ENCODE results near the gene RUSF1.
A peak's percentile ranks its signal among the peaks of the same experiment; 100 is the strongest.

RUSF1 gene

DNA sequence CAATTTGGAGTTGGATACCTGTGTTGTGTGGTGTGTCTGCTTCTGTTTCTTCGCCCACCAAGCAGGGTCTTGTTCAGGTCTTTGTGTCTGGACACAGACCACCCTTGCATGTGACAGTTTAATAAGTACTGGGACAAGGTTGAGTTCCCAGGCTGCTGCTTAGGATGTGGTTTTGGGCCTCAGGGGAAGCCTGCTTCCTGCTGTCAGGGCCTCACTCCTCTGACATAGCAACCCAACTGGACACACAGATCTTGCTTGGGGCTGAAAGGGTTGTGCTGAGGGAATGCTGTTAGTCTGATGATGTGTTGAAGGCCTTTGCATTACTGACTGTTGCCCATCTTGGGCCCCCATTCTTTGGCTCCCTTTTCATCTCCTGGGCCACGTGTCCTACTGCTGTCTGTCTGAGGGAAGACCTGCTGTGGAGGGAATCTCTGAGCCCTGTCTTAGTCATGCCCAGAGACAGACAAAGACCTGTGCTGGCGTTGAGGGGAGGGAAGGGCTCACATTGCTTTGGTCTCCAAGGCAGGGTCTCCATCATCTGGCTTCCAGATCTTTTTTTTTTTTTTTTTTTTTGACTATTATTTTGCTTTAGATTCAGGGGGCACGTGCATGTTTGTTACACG, 40.9 kb downstream of the RUSF1 start:
- no peak for DNase-seq

DNA sequence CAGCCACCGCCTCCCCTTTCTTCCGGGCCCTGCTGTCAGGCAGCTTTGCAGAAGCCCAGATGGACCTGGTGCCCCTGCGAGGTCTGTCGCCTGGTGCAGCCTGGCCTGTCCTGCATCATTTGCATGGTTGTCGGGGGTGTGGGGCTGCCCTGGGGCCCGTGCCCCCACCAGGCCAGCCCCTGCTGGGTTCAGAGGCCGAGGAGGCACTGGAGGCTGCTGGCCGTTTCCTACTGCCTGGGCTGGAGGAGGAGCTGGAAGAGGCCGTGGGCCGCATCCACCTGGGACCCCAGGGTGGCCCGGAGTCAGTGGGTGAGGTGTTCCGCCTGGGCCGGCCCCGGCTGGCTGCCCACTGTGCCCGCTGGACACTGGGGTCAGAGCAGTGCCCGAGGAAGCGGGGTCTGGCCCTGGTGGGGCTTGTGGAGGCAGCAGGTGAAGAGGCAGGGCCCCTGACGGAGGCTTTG, 41.8 kb downstream of the RUSF1 start:
- DNase-seq: no peak

DNA sequence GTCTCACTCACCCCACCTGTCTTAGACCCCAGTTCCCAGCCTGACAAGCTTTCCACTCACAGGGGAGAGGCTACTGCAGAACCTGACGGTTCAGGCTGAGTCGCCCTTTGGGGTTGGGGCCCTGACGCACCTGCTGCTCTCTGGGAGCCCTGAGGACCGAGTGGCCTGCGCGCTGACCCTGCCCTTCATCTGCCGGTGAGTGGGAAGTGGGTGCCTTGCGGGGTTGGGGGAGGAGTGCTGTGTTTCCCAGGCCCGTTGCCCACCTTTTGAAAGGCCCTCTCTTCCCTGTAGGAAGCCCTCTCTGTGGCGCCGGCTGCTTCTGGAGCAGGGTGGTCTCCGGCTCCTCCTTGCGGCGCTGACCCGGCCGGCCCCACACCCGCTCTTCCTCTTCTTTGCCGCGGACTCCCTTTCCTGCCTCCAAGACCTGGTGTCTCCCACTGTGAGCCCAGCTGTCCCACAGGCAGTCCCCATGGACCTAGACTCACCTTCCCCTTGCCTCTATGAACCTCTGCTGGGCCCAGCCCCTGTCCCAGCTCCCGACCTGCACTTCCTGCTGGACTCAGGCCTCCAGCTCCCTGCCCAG, 42.3 kb downstream of the RUSF1 start:
- no peak for DNase-seq

DNA sequence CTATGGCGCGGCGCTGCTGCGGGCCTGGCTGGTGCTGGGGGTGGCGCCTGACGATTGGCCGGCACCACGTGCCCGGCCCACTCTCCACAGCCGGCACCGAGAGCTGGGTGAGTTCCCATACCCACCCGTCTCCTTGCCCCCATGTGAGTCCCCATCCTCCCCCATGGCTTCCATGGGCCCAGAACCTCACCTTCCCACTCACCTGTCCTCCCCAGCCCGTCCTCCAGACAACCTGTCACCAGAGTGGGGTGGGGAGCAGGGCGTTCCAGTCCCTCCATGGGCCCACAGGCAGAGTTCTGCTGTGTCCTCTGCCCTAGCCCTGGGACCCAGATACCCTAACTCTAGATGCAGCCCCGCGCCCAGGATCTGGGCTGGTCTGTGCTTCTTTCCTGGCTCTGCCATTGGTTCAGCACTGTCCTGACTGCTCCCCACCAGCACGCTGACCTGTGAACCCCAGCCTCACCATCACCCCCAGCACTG, 43.4 kb downstream of the RUSF1 start:
- no peak for DNase-seq

DNA sequence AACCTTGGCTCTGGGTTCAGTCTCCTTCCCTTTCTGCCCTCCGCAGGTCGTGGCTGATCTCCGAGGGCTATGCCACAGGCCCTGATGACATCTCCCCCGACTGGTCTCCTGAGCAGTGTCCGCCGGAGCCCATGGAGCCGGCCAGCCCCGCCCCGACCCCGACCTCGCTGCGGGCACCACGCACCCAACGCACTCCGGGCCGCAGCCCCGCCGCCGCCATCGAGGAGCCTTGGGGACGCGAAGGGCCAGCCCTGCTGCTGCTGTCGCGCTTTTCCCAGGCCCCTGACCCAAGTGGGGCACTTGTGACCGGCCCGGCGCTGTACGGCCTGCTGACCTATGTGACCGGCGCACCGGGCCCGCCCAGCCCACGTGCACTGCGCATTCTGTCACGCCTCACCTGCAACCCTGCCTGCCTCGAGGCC, 43.8 kb downstream of the RUSF1 start:
- DNase-seq: no peak

DNA sequence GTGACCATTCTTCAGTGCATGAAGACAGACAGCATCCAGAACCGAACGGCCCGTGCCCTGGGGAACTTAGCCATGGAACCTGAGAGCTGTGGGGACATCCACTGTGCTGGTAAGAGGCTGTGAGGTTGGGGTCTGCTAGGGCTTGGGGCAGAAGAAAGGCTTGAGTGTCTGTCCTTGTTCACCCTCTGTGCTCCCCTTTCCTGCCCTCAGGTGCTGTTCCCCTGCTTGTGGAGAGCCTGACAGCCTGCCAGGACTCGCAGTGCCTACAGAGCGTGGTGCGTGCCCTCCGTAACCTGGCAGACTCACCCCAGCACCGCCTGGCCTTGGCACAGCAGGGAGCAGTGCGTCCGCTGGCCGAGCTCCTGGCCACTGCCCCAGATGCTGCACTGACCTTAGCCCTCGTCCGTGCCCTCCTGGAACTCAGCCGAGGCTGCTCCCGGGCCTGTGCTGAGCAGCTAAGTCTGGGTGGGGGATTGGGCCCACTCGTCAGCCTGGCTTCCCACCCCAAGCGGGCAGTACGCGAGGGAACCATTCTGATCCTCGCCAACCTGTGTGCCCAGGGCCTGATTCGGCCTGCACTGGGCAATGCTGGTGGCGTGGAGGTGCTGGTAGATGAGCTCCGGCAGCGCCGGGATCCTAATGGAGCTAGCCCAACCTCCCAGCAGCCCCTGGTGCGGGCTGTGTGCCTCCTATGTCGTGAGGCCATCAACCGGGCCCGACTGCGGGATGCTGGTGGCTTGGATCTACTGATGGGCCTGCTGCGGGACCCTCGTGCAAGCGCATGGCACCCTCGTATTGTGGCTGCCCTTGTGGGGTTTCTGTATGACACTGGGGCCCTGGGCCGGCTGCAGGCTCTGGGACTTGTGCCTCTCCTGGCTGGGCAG, 46.0 kb downstream of the RUSF1 start:
- no peak for DNase-seq

DNA sequence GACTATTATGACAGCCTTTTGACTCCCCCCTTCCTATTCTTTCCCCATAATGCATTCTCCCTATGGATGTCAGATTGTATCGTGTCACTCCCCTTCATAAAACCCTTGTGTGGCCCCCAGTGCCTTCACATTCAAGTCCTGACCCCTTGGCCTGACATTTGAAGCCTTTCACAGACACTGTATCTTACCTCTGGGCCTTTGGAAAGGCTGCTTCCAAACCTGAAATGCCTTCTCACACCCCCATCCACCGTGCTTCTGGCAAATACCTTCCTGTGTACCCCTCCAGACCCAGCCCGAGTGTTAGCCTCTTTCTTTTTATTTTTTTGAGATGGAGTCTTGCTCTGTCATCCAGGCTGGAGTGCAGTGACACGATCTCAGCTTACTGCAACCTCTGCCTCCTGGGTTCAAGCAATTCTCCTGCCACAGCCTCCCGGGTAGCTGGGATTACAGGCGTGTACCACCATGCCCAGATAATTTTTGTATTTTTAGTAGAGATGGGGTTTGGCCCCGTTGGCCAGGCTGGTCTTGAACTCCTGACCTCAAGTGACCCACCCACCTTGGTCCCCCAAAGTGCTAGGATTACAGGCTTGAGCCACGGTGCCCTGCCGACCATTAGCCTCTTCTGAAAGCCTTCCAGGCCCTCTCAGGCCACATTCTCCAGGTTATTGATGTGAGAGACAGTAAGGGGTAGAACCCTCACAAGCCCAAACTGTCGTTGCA, 46.8 kb downstream of the RUSF1 start:
- DNase-seq: no peak

DNA sequence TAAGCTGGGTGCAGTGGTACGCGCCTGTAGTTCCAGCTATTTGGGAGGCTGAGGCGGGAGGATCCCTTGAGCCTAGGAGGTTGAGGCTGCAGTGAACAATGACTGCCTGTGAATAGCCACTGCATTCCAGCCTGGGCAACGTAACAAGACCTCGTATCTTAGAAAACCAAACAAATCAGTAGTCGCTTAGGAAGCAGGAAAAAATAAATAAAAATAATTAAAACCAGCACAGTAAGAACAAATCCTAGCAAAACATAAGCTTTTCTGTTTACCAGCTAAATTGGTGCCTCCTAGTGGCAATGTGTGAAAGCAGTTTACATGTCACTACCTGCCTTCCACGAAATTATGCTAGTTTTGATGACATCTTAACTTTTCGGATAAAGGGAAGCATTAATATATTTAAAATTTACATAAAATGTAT, 47.6 kb downstream of the RUSF1 start:
- peak in 1 of 2 experiments; percentile 52 for DNase-seq

DNA sequence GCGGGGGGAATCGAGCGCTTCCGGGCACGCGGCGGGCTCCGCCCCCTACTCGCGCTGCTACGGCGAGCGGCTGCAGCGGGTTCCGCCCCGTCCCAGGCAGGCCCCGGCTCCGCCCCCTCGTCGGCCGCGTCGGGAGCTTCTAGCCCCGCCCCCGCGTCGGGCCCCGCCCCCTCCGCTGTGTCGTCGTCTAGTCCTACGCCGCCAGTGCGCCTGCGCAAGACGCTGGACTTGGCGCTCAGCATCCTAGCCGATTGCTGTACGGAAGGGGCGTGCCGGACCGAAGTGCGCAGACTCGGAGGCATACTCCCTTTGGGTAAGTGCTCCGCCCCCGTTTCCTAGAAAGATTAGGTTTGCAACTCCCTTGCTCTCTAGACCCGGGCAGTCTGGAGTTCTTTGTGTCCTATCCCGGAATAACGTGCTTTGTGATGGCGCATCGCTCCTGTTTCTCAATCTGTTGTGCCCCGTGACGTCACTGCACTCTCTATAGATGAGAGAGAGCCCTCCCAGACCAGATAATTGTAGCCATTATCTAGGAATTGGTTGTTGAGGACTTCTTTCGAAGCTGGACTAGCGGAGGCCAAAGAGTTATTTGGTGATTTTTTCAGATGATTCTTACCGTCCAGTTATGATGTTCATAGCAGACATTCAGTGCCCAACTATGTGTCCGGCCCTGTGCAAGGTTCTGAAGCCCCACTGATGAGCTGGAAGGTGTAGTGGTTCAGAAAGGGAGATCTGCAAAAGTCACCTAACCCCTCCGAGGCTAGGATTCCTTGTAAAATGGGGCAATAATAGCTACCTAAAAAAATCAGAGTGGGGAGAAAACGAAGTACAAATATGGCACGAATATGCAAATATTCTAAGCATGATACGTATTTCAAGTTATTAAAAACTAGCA, 48.3 kb downstream of the RUSF1 start:
- peak; percentile 97 for DNase-seq

DNA sequence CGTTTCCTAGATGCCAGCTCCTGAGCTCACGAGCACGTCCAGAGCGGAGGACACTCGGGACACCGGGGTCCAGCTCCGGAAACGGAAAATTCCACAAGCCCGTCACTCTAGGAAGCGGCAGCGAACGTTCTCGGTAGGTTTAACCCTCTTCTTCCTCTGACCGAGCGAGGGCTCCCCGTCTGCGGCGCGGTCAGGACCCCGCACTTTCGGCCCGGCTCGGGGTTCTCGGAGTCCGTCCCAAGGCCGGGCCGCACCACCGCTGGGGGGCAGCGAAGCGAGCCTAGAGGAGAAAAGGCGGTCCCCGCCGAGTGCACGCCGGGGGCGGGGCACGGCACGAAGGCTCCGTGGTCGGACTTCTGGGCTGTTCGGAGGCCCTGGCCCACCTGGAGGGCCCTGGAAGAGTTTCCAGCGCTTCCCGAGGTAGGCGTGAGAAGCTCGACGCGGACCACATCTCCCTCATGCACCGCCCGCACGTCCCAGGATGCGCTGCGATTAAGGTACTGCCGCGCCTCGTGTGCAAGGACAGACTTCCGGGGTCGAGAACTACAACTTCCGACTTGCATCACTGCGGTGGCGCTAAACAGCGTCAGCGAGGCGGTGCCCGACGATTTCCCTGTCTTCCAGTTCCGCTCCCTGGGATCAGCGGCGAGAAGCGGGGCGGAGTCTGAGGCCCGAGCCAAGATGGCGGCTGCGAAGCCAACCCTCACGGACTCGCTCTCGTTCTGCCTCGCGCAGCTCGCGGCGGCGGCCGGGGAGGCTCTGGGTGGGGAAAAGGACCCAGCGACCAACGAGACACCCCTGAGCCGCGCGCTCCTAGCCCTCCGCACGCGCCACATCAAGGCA, 49.1 kb downstream of the RUSF1 start, which contains the start of gene ARMC5:
ARMC5 (plus strand) TSS at position 658 of the 843 bp plus-strand sequence; CDS start at position 682, 24 bp downstream.
- DNase-seq: peak; percentile 90 to 95

DNA sequence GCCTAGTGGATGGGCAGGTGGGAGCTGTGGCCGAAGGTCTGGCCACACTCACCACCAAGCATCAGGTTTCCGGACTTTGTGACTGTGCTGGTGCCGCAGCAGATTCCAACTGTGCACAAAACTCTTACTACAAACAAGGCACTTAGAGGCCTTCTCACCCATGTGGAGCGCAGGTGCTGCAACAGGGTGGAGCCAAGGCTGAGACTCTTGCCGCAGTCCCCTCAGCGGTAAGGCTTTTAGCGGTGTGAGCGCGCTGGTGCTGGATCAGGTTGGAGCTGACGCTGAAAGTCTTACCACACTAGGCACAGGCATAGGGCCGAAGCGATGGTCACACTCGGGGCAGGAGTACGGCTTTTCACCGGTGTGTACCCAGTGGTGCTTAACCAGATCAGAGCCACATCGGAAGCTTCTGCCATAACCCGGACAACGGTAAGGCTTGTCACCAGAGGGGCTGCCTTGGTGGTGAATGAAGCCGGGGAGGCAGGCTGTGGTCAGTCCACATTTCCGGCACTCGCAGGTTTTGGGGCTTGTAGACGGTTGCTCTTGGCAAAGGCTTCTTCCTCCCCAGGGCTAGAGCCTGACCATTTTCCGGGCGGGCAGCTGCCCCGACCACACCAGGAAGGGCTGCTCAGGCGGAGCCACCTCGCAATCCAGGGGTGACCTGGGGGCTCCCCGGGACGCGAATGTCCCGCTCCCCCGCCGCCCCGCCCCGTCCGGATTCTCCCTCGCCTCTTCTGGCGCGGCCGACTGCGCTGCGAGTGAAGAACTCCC, 49.9 kb downstream of the RUSF1 start:
- peak in 1 of 2 experiments; percentile 44 for DNase-seq

DNA sequence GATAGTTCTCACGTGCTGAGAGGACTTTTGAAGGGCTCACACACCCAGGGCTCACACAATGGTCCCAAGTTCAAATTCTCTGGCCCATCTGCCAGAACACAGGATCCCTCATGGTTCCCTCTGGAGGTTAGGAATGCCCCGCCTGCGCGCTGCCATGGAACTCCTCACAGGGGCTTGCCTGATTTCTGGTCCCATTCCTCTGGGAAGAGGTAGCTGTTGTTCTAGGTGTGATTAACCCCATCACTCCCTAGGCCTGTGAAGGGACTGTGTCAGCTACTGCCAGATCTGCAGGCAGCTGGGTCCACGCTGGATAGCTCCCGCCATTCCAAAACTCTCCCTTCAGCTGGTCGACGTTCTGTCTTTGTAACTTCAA, 51.2 kb downstream of the RUSF1 start:
- DNase-seq: no peak

DNA sequence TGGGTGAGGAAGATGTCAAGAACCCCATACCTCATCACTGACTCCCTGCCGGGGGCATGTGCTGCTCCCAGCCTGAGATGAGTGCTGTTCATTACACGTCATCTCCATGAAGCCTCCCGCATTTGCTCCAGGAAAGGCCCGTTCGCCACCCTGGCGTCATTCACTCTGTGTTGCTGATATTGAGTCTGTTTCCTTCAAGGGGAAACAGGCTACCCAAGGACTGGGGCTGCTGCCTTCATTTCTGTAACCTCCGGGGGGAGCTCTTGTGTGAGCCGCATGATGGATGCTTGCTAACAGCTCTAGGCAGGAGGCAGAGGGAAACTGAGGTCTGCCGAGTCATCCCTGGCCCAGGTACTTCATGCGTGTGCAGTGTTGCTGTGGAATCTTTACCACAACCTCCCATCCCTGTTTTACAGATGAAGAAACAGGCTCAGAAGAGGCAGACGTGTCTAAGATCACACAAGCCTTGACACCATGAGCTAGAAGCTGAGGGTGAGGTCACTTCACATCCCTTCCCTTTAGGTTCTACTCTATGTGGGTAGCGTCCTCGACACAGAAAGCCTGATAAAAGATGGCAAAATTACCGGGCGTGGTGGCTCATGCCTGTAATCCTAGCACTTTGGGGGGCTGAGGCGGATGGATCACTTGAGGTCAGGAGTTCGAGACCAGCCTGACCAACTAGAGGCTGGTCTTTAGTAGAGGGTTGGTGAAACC, 52.4 kb downstream of the RUSF1 start:
- DNase-seq: no peak

DNA sequence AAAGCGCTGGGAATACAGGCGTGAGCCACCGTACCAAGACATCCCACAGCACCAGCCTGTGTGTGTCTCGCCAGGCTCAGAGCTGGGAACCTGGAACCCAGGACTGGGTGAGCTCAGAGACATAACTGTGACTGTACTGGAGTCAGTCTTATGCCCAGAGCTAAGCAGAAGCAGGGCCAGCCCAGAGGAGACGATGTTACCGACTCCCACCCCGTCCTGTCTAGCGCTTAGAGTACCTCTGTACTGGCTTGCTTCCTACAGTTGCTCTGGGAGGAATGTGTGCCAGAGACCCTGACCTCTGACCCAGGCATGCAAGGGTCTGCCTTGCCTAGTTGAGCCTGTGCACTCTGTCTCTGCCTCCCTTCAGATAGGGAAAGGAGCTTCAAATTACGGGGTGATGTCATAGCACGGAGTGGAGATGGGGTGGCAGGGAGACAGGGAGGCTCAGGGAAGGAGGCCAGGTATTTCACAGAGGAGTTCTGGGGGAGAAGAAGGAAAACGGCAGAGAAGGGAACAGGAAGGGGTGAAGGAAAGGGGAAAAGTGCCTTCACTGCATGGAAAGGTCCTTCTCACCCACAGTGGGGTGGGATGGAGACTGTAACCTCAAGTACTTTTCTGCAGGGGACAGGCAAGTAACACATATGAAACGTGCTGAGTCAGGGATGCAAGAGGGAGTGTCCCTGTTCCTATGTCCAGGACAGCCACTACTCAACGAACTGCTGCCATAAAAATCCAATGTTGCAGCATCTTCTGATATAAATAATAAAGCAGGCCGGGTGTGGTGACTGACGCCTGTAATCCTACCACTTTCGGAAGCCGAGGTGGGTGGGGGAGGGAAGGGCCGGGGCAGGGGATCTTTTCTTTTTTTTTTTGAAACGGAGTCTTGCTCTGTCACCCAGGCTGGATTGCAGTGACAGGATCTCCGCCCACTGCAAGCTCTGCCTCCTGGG, 54.7 kb downstream of the RUSF1 start:
- peak in 1 of 2 experiments; percentile 57 for DNase-seq

DNA sequence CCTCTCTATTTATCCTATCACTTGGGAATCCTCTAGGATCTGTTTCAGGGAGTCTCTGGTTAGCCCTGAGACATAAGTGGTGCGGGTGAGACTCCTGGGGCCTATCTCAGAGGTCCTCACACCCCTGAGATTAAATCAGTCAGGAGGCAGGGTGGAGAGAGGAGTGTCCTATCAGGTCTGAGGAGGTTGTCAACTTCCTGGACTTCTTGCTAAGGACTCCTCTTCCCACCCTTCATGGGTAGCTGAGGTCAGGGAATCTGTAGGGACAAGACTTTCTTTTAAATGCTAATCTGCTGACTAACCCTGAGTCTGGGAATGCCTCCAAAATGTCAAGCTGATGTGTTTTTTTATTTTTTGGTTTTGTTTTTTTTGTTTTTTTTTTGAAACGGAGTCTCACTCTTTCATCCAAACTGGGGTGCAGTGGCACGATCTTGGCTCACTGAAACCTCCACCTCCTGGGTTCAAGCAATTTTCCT, 55.5 kb downstream of the RUSF1 start:
- peak in 1 of 2 experiments; percentile 80 for DNase-seq

DNA sequence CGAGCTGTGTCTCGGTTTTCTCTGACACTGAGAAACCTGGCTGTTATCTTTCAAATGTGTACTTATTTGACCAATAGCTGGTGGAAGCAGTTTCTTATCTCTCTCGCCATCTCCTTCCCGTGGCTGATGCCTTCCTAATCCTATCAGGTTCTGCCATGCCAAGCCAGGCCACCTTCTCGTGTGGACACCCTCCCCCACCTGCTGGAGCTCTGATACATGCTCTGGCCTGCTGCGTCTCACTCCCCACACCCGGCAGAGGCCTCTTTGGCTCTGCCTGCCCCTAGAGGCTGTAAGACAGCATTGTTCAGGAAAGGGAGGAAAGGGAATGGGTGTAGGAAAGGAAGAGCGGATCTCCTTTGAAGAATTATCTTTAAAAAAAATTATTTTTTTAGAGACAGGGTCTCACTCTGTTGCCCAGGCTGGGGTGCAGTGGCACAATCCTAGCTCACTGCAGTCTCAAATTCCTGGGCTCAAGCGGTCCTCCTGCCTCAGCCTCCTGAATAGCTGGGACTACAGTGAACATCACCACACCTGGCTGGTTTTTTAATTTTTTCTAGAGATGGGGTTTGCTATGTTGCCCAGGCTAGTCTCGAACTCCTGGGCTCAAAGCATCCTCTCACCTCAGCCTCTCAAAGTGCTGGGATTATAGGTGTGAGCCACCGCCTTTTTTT, 56.4 kb downstream of the RUSF1 start:
- peak; percentile 37 to 81 for DNase-seq

DNA sequence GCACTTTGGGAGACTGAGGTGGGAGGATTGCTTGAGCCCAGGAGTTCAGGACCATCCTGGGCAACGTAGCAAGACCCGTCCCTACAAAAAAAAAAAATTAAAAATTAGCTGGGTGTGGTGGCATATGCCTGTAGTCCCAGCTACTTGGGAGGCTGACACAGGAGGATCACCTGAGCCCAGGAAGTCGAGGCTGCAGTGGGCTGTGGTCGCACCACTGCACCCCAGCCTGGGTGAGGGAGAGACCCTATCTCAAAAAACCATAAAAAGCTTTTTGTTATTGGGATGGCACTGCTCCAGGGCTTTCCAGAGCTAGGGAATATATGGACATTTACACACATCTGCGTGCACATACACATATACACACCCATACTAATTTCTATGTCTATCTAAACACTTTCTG, 57.0 kb downstream of the RUSF1 start:
- no peak for DNase-seq

Measured in SW 1271 (cell line).